Gastrocnemius medialis (tissue), 4 donors: ENCODE results near the gene WNK2. TPM values are rescaled to one million over a fixed set of nuclear protein-coding genes. Genes with fewer than 3 reads are reported as not detected.
A peak's percentile ranks its signal among the peaks of the same experiment; 100 is the strongest.

Experiments
- ATAC-seq, 2 donors: fragments of 150-250 bp; one replicate each; pipeline ENCODE4 v1.9.1; 2016
- DNase-seq, 2 donors: peaks; one replicate each; pipeline ENCODE4 v3.0.0-alpha.2; 2019
- H3K27ac ChIP-seq, 4 donors: fragments of 200-600 bp; sonication (generic); 1 replicate in 1 of 4; 2 replicates in 3 of 4; pipeline ENCODE4 v1.5.1; 2016 to 2018; ENCODE audit warnings: mild to moderate bottlenecking in 2 of 4, moderate library complexity in 1 of 4
- H3K27me3 ChIP-seq, 3 donors: fragments of 200-600 bp; sonication (generic) in 2 of 3; 1 replicate in 1 of 3; 2 replicates in 2 of 3; pipeline versions ENCODE4 v1.5.1 to v1.6.0; 2016 to 2019; ENCODE audit warnings: mild to moderate bottlenecking in 1 of 3, moderate library complexity in 1 of 3
- H3K36me3 ChIP-seq, 2 donors: fragments of 200-600 bp; sonication (generic) in 1 of 2; one replicate each; pipeline ENCODE4 v1.5.1; 2017 to 2018
- H3K4me1 ChIP-seq, 2 donors: fragments of 200-600 bp; sonication (generic) in 1 of 2; one replicate each; pipeline ENCODE4 v1.5.1; 2016 to 2017; ENCODE audit warnings: mild to moderate bottlenecking in 2 of 2
- H3K4me3 ChIP-seq, 4 donors: fragments of 200-600 bp; sonication (generic) in 3 of 4; 1 replicate in 1 of 4; 2 replicates in 3 of 4; pipeline ENCODE4 v1.5.1; 2016 to 2019; ENCODE audit warnings: mild to moderate bottlenecking in 2 of 4
- H3K9me3 ChIP-seq, 3 donors: fragments of 200-600 bp; sonication (generic) in 2 of 3; 1 replicate in 1 of 3; 2 replicates in 2 of 3; pipeline ENCODE4 v1.5.1; 2016 to 2019
- POLR2A ChIP-seq, 2 donors: fragments of 450-650 bp; IDR thresholded peaks; one replicate each; pipeline ENCODE4 v1.6.1; 2017; ENCODE audit warnings: antibody characterized with exemption in 2 of 2, mild to moderate bottlenecking in 2 of 2, moderate library complexity in 2 of 2
- in situ Hi-C, 4 donors: fragments of 200-750 bp; cut with MboI; loops; one replicate each; pipeline versions ENCODE4 v1.15.0 to v1.8.0; 2017; ENCODE audit warnings: low sequenced_read_pairs in 4 of 4
- intact Hi-C: fragments of 100-400 bp; cut with DNase I; formaldehyde crosslinking; loops from one replicate; pipeline ENCODE4 v1.15.1; 2023; ENCODE audit warnings: low total_unique reads
- total RNA-seq, 4 donors: library from RNA; depleted of rRNA; stranded (reverse); fragments of >200 nt; gene quantifications; one replicate each; pipeline versions ENCODE4 v1.1.0 to v1.2.3, GENCODE V29; 2016
- TF ChIP-seq, protein P1 (sequence below), 5 experiments: fragments of 450-650 bp in 3 of 5; fragments of 200-600 bp in 2 of 5; sonication (generic) in 2 of 5; IDR thresholded peaks in 4 of 5; conservative IDR thresholded peaks in 1 of 5; 1 replicate in 4 of 5; 2 replicates in 1 of 5; pipeline ENCODE4 v1.5.1; 2016 to 2019; ENCODE audit warnings: antibody characterized with exemption in 5 of 5, mild to moderate bottlenecking in 3 of 5, moderate library complexity in 3 of 5

WNK2 gene
- total RNA-seq, 4 donors from 2014 or later = 11.3 to 43.0 (median 24.7) TPM

DNA sequence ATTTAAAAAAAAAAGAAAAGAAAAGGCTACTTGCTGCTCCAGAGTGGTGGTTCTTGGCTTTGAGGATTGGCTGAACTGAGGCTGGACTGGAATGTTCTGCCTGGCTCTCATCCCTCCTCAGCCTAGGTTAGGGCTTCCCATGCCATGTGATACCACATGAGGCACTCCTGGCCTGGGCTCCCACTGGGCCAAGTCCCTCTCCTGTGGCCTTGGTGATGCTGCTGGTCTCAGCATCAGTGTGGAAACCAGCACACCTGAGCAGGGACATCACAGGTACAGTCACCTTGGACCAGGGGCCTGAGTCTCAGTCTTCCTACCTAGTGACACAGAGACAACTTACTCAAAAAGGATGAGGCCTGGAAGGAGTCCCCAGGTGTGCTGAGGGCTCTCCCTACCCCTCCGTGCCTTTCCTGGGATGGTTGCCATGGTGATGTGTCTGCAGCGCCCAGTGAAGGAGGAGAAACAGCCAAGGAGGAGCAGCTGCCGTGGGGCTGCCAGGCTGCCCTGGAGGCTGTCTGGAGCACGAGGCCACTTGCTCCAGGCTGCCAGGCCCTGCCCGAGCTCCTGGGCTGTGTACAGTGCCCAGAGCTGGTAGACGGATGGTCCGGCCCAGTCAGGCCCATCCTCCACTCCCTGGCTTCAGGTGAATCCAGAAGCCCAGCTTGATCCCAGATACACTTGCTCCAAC lies 71.0 kb downstream of the WNK2 start:
- Histone ChIP-seq H3K36me3 (no peaks in the 10 kb centered on the region), H3K4me1 (peaks cover 14 to 16% of the 10 kb centered on the region in 2 donors), H3K27ac (peak overlapping the region in 1 of 4 donors; percentile 15), H3K27me3 (no peaks in the 10 kb centered on the region), H3K9me3 (no peaks in the 10 kb centered on the region), H3K4me3 (no peak overlapping the region)
- intact Hi-C loops (no loop called here), in situ Hi-C loops (no loop called here)
- DNase-seq = peak in 1 of 2 donors; percentile 8
- peak in 1 of 2 donors; percentile 25 for ATAC-seq
- TF ChIP-seq, protein P1, sequence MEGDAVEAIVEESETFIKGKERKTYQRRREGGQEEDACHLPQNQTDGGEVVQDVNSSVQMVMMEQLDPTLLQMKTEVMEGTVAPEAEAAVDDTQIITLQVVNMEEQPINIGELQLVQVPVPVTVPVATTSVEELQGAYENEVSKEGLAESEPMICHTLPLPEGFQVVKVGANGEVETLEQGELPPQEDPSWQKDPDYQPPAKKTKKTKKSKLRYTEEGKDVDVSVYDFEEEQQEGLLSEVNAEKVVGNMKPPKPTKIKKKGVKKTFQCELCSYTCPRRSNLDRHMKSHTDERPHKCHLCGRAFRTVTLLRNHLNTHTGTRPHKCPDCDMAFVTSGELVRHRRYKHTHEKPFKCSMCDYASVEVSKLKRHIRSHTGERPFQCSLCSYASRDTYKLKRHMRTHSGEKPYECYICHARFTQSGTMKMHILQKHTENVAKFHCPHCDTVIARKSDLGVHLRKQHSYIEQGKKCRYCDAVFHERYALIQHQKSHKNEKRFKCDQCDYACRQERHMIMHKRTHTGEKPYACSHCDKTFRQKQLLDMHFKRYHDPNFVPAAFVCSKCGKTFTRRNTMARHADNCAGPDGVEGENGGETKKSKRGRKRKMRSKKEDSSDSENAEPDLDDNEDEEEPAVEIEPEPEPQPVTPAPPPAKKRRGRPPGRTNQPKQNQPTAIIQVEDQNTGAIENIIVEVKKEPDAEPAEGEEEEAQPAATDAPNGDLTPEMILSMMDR (IDR thresholded peaks at IDR 0.05 in 4 of 5, conservative IDR thresholded peaks at IDR 0.05 in 1 of 5) = no peak
- TF ChIP-seq POLR2A (IDR thresholded peaks at IDR 0.05) = no peak

DNA sequence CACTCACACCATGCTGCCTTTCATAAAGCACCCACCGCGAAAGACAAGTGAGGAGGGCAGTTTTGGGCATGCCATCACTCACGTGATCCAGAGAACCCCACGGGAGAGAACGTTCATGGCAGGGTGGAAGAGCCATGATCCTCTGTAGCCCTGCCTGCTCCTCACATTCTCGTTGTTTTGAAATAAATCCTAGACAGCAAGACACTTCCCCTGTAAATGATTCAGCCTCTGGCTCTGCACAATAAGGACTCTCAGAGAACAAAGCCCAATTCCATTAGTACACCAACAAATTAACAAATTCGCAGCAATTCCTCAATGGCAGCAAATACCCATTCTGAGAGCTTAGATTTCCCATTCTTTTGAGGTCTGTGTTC lies 71.5 kb downstream of the WNK2 start:
- Histone ChIP-seq H3K27me3 (no peaks in the 10 kb centered on the region), H3K9me3 (no peaks in the 10 kb centered on the region), H3K4me1 (peaks cover 14 to 16% of the 10 kb centered on the region in 2 donors), H3K27ac (peak overlapping the region in 1 of 4 donors; percentile 3), H3K4me3 (no peak overlapping the region), H3K36me3 (no peaks in the 10 kb centered on the region)
- ATAC-seq (no peak), DNase-seq (no peak)
- intact Hi-C loops (no loop called here), in situ Hi-C loops (no loop called here)
- TF ChIP-seq, protein P1 (IDR thresholded peaks at IDR 0.05 in 4 of 5, conservative IDR thresholded peaks at IDR 0.05 in 1 of 5) = no peak
- no peak for TF ChIP-seq POLR2A (IDR thresholded peaks at IDR 0.05)

- H3K36me3 ChIP-seq = no peaks in the 10 kb centered on the region
- TF ChIP-seq, protein P1 (IDR thresholded peaks at IDR 0.05 in 4 of 5, conservative IDR thresholded peaks at IDR 0.05 in 1 of 5) = no peak
- no peak for TF ChIP-seq POLR2A (IDR thresholded peaks at IDR 0.05)
- DNase-seq (peak in 1 of 2 donors; percentile 9), ATAC-seq (no peak)
- in situ Hi-C loops = no loop called here
- intact Hi-C loops = no loop called here
- no peaks in the 10 kb centered on the region for H3K9me3 ChIP-seq
- no peak overlapping the region for H3K4me3 ChIP-seq
- no peaks in the 10 kb centered on the region for H3K27me3 ChIP-seq
- peaks cover 16% of the 10 kb centered on the region in 2 donors for H3K4me1 ChIP-seq
- no peak overlapping the region for H3K27ac ChIP-seq
Measured at GRCh38 chr9:93255994-93256877, 72.3 kb downstream of the WNK2 start.

GRCh38 chr9:93256878-93257807 lies 73.2 kb downstream of the WNK2 start:
- no peaks in the 10 kb centered on the region for H3K9me3 ChIP-seq
- ATAC-seq = no peak
- intact Hi-C loops = no loop called here
- in situ Hi-C loops = no loop called here
- DNase-seq = peak in 1 of 2 donors; percentile 14
- no peak overlapping the region for H3K4me3 ChIP-seq
- H3K36me3 ChIP-seq = no peaks in the 10 kb centered on the region
- H3K27ac ChIP-seq = peak overlapping the region in 2 of 4 donors; percentile 19 to 41
- no peaks in the 10 kb centered on the region for H3K27me3 ChIP-seq
- peaks cover 21 to 25% of the 10 kb centered on the region in 2 donors for H3K4me1 ChIP-seq
- TF ChIP-seq, protein P1 (IDR thresholded peaks at IDR 0.05 in 4 of 5, conservative IDR thresholded peaks at IDR 0.05 in 1 of 5) = no peak
- no peak for TF ChIP-seq POLR2A (IDR thresholded peaks at IDR 0.05)
